Endothelial cell of umbilical vein (primary cell): ENCODE results near the gene MBD5.

Experiments used
- EZH2 ChIP-seq: IDR thresholded peaks from 2 replicates; pipeline ENCODE4 v1.6.1; 2012; ENCODE audit warnings: borderline replicate concordance, low read depth, mild to moderate bottlenecking, moderate library complexity, low read length, inconsistent platforms; ENCODE audit not compliant: severe bottlenecking
- JUN ChIP-seq: IDR thresholded peaks from 2 replicates; pipeline ENCODE4 v1.6.1; 2011; ENCODE audit warnings: borderline replicate concordance, low read depth; ENCODE audit not compliant: insufficient read length, insufficient read depth
- POLR2A ChIP-seq: IDR thresholded peaks from 2 replicates; pipeline ENCODE4 v1.6.1; 2012; ENCODE audit warnings: low read depth, mild to moderate bottlenecking, control low read depth, low read length
- POLR2AphosphoS5 ChIP-seq: IDR thresholded peaks from 2 replicates; pipeline ENCODE4 v1.6.1; 2012; ENCODE audit warnings: low read depth, mild to moderate bottlenecking, control low read depth, low read length, moderate library complexity; ENCODE audit not compliant: insufficient read depth
- TF ChIP-seq, protein P1 (sequence below), 2 donors: IDR thresholded peaks; 1 replicate in 1 of 2; 2 replicates in 1 of 2; pipeline ENCODE4 v1.5.1; 2011; ENCODE audit warnings: low read length in 2 of 2, mild to moderate bottlenecking in 2 of 2, moderate library complexity in 2 of 2, control low read depth in 1 of 2, inconsistent platforms in 1 of 2, low read depth in 1 of 2; ENCODE audit not compliant: insufficient read depth in 1 of 2; ENCODE audit errors: extremely low read depth in 1 of 2

GRCh38 chr2:148042219-148042618, 21.3 kb downstream of the MBD5 start:
- TF ChIP-seq EZH2 (no peak), POLR2A (no peak), JUN (no peak), POLR2AphosphoS5 (no peak)
- TF ChIP-seq, protein P1, sequence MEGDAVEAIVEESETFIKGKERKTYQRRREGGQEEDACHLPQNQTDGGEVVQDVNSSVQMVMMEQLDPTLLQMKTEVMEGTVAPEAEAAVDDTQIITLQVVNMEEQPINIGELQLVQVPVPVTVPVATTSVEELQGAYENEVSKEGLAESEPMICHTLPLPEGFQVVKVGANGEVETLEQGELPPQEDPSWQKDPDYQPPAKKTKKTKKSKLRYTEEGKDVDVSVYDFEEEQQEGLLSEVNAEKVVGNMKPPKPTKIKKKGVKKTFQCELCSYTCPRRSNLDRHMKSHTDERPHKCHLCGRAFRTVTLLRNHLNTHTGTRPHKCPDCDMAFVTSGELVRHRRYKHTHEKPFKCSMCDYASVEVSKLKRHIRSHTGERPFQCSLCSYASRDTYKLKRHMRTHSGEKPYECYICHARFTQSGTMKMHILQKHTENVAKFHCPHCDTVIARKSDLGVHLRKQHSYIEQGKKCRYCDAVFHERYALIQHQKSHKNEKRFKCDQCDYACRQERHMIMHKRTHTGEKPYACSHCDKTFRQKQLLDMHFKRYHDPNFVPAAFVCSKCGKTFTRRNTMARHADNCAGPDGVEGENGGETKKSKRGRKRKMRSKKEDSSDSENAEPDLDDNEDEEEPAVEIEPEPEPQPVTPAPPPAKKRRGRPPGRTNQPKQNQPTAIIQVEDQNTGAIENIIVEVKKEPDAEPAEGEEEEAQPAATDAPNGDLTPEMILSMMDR (IDR thresholded peaks at IDR 0.05; ENCODE audit: extremely low read depth in 1 of 2, insufficient read depth in 1 of 2, low read depth in 1 of 2, low read length in 2 of 2) = no peak
